K562 (cell line): Measurements from ENCODE around the gene EPHA1. TPM values are rescaled to one million over a fixed set of nuclear protein-coding genes. Genes with fewer than 3 reads are reported as not detected.

Experiments used
- ATAC-seq: fragments of 200-7000 bp; cut with Tn5 transposase; 3 replicates; pipeline ENCODE4 v1.9.1; 2020; ENCODE audit warnings: moderate library complexity
- BruUV-seq: library from RNA; stranded (reverse); fragments of 400-500 nt; replicated peaks from 2 replicates; lab custom pipeline; 2021; lab: Mats Ljungman, UMichigan
- CTCF ChIA-PET: fragments of 300-600 bp; formaldehyde crosslinking; extraction: SDS; loops from one replicate; lab custom pipeline; 2021; ENCODE audit warnings: low intra/inter-chr PET ratio; lab: Yijun Ruan, JAX
- POLR2A ChIA-PET: fragments of 300-600, 350-650 bp; sonication (Branson Sonifier 250); formaldehyde crosslinking; extraction: SDS; loops from one replicate; lab custom pipeline; 2021; ENCODE audit warnings: antibody characterized with exemption, inconsistent platforms; lab: Yijun Ruan, JAX
- DNase-seq, 4 experiments: peaks; one replicate each; pipeline versions ENCODE4 v3.0.0 to v3.0.0-alpha.2; 2011 to 2018; ENCODE audit warnings: low spot score in 3 of 4, mixed read lengths in 3 of 4; ENCODE audit errors: extremely low read depth in 1 of 4
- FAIRE-seq: peaks from 2 replicates; lab custom pipeline; 2011; peaks lifted over from hg19 to GRCh38; lab: Jason Lieb, UNC
- H2AFZ ChIP-seq: 2 replicates; pipeline ENCODE4 v1.6.0; 2011; ENCODE audit warnings: low read depth, low read length, control low read depth, inconsistent platforms
- H3K27ac ChIP-seq: fragments of 200-600 bp; 3 replicates; pipeline ENCODE4 v1.8.0; 2011; ENCODE audit warnings: low read depth, mild to moderate bottlenecking, control low read depth, inconsistent platforms, low read length, moderate library complexity, mixed read lengths; ENCODE audit errors: extremely low read depth
- H3K27me3 ChIP-seq, 2 experiments: fragments of 300-600 bp in 1 of 2; 2 replicates in 1 of 2; 3 replicates in 1 of 2; pipeline versions ENCODE4 v1.6.0 to v1.8.0; 2011; ENCODE audit warnings: inconsistent platforms in 2 of 2, low read length in 2 of 2, mild to moderate bottlenecking in 1 of 2, mixed read lengths in 1 of 2, moderate library complexity in 1 of 2; ENCODE audit not compliant: control insufficient read depth in 2 of 2, insufficient read depth in 2 of 2
- H3K36me3 ChIP-seq: fragments of 300-600 bp; 3 replicates; pipeline ENCODE4 v1.8.0; 2011; ENCODE audit warnings: mild to moderate bottlenecking, low read length, inconsistent platforms; ENCODE audit not compliant: control insufficient read depth, insufficient read depth
- H3K4me1 ChIP-seq, 2 experiments: fragments of 200-600 bp in 1 of 2; replicated peaks in 1 of 2; 2 replicates in 1 of 2; 3 replicates in 1 of 2; pipeline versions ENCODE4 v1.5.1 to v1.8.0; 2011; ENCODE audit warnings: inconsistent platforms in 2 of 2, low read length in 2 of 2, mild to moderate bottlenecking in 1 of 2, mixed read lengths in 1 of 2, moderate library complexity in 1 of 2; ENCODE audit not compliant: control insufficient read depth in 2 of 2, insufficient read depth in 2 of 2
- H3K4me2 ChIP-seq: 2 replicates; pipeline ENCODE4 v1.6.1; 2011; ENCODE audit warnings: low read length, control low read depth, inconsistent platforms, mixed read lengths; ENCODE audit not compliant: insufficient read depth
- H3K4me3 ChIP-seq: fragments of 200-600 bp; sonication (generic), shearing (Covaris generic); 2 replicates; pipeline ENCODE4 v1.5.1; 2016; ENCODE audit warnings: control low read depth, inconsistent platforms
- H3K79me2 ChIP-seq: fragments of 200-600 bp; 3 replicates; pipeline ENCODE4 v1.8.0; 2011; ENCODE audit warnings: low read length, inconsistent platforms; ENCODE audit not compliant: control insufficient read depth, insufficient read depth
- H3K9ac ChIP-seq, 2 experiments: 2 replicates each; pipeline versions ENCODE4 v1.6.0 to v1.6.1; 2011; ENCODE audit warnings: low read depth in 2 of 2, low read length in 2 of 2, control low read depth in 1 of 2, inconsistent platforms in 1 of 2, mild to moderate bottlenecking in 1 of 2, mixed read lengths in 1 of 2; ENCODE audit not compliant: insufficient read depth in 1 of 2
- H3K9me1 ChIP-seq: one replicate; pipeline ENCODE4 v1.6.0; 2011; ENCODE audit warnings: inconsistent platforms, mild to moderate bottlenecking, low read length, moderate library complexity; ENCODE audit not compliant: control insufficient read depth, insufficient read depth
- H3K9me3 ChIP-seq: replicated peaks from 2 replicates; pipeline ENCODE4 v1.5.1; 2011; ENCODE audit warnings: low read depth, low read length, inconsistent platforms; ENCODE audit not compliant: control insufficient read depth, insufficient read depth
- H4K20me1 ChIP-seq: replicated peaks from 2 replicates; pipeline ENCODE4 v1.6.1; 2011; ENCODE audit warnings: low read length, inconsistent platforms, mixed read lengths; ENCODE audit not compliant: control insufficient read depth, insufficient read depth
- ARID3B ChIP-seq: fragments of 250-450 bp; sonication (Bioruptor Pico); IDR thresholded peaks from 2 replicates; pipeline ENCODE4 v1.4.0; 2020; ENCODE audit warnings: borderline replicate concordance
- FIP1L1 ChIP-seq: fragments of 200-400 bp; formaldehyde crosslinking; IDR thresholded peaks from 2 replicates; pipeline ENCODE4 v1.6.1; 2018; ENCODE audit warnings: mild to moderate bottlenecking, low read depth, low read length; ENCODE audit not compliant: poor library complexity, severe bottlenecking
- GTF2E2 ChIP-seq: fragments of 200-800 bp; sonication (Bioruptor generic); IDR thresholded peaks from 2 replicates; pipeline ENCODE4 v1.6.1; 2016; ENCODE audit warnings: missing genetic modification characterization, missing compliant biosample characterization
- KAT7 ChIP-seq: sonication (generic); formaldehyde crosslinking; IDR thresholded peaks from 2 replicates; pipeline ENCODE4 v1.8.0; 2022; ENCODE audit warnings: missing genetic modification reagents, mild to moderate bottlenecking, borderline replicate concordance
- NFRKB ChIP-seq: fragments of 450-650 bp; IDR thresholded peaks from 2 replicates; pipeline ENCODE4 v1.6.1; 2016; ENCODE audit warnings: low read depth
- PCBP2 ChIP-seq: fragments of 200-400 bp; formaldehyde crosslinking; IDR thresholded peaks from 2 replicates; pipeline ENCODE4 v1.6.1; 2018; ENCODE audit warnings: low read length, low read depth, mild to moderate bottlenecking, moderate library complexity; ENCODE audit not compliant: poor library complexity, severe bottlenecking
- SRSF7 ChIP-seq: fragments of 200-400 bp; formaldehyde crosslinking; optimal IDR thresholded peaks from 2 replicates; pipeline ENCODE3; 2017; ENCODE audit warnings: mild to moderate bottlenecking, low read depth, low read length
- TBP ChIP-seq: optimal IDR thresholded peaks from 2 replicates; pipeline ENCODE3; 2011; ENCODE audit warnings: low read depth, low read length, improper control_type of control experiment
- TEAD1 ChIP-seq, 2 experiments: fragments of 450-650 bp in 1 of 2; sonication (generic) in 1 of 2; formaldehyde crosslinking; IDR thresholded peaks; 2 replicates each; pipeline versions ENCODE4 v1.4.0 to v1.8.0; 2020 to 2022; ENCODE audit warnings: mild to moderate bottlenecking in 2 of 2, missing genetic modification reagents in 1 of 2
- ZNF133 ChIP-seq: fragments of 250-450 bp; sonication (Bioruptor Pico); IDR thresholded peaks from 2 replicates; pipeline ENCODE4 v1.4.0; 2020; ENCODE audit warnings: mild to moderate bottlenecking
- WGBS: fragments of 100-300 bp; shearing (Covaris generic); methylation state at CpG from one replicate; pipeline ENCODE4 v1.1.6; 2016; ENCODE audit warnings: low coverage, mixed read lengths; ENCODE audit not compliant: insufficient coverage; ENCODE audit errors: missing lambda C conversion rate; 5-methylcytosine and 5-hydroxymethylcytosine counted together
- in situ Hi-C: fragments of 300-500 bp; cut with MboI; formaldehyde crosslinking; loops from 4 replicates; pipeline ENCODE4 v1.15.0; 2018; ENCODE audit warnings: inconsistent platforms, mixed read lengths
- intact Hi-C: fragments of 100-400 bp; cut with micrococcal nuclease; formaldehyde crosslinking; loops from 2 replicates; pipeline ENCODE4 v1.14.2; 2022
- polyA plus RNA-seq, 8 experiments: library from polyadenylated mRNA; depleted of rRNA in 4 of 8; stranded (reverse) in 5 of 8; unstranded in 3 of 8; fragments of >200 nt; fragmentation: Nextera tagmentation in 2 of 8; fragmentation: Illumina TruSeq in 1 of 8; extraction: Ambion mirVana in 2 of 8; extraction: Trizol in 1 of 8; gene quantifications; 2 replicates each; pipeline versions ENCODE4 v1.2.1 to v1.2.3, GENCODE V29; 2011 to 2014; ENCODE audit warnings: inconsistent platforms in 1 of 8, missing spikeins in 1 of 8
- total RNA-seq, 7 experiments: library from RNA; depleted of rRNA in 6 of 7; stranded (reverse); fragments of >200 nt in 6 of 7; fragmentation: Illumina TruSeq in 2 of 7; extraction: Trizol in 2 of 7; gene quantifications; 2 replicates each; pipeline versions ENCODE4 v1.2.1 to v1.2.3, GENCODE V29; 2011 to 2021; ENCODE audit warnings: low replicate concordance in 1 of 7
- TF ChIP-seq, protein P1 (sequence below), 2 experiments: fragments of 250-450 bp in 1 of 2; fragments of 450-650 bp in 1 of 2; sonication (Bioruptor Pico) in 1 of 2; IDR thresholded peaks; 2 replicates each; pipeline versions ENCODE4 v1.6.1 to v1.8.0; 2016 to 2021; ENCODE audit warnings: mild to moderate bottlenecking in 2 of 2, moderate library complexity in 2 of 2, missing compliant biosample characterization in 1 of 2, missing genetic modification characterization in 1 of 2

The EPHA1 gene
- total and polyA plus RNA-seq, 9 of the 15 experiments (the other 6 are each of a cell fraction or from before 2014, with no cell fraction given): 0.22 to 0.57 (median 0.32) TPM; not detected in 6

DNA sequence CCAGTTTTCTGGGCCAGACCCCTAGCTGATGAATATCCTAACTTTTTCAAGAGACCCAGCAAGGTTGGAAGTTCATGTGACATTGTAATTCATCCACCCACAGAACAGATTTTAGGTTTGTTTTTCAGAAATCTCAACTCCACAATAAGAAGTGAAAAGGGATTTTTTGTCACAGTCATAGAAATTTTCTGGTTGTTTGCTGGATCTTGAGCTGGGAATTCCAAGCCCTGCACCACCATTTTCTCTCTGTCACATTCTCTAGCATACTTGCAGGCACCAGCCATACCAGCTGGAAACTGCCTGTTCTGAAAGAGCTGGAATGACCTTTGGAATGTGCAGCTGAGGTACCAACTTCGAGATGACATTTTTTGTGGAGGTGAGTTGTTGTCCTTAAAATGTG, 43.1 kb upstream of the EPHA1 start:
- Histone ChIP-seq H3K9ac (no peak overlapping the region), H3K79me2 (no peaks in the 10 kb centered on the region), H3K27ac (no peak overlapping the region), H3K36me3 (no peaks in the 10 kb centered on the region), H2AFZ (no peak overlapping the region), H3K9me1 (no peaks in the 10 kb centered on the region), H3K27me3 (peaks cover 6 to 13% of the 10 kb centered on the region in 2 experiments; a peak in 4 of 5 replicates), H3K4me2 (no peak overlapping the region), H3K4me1 (no peaks in the 10 kb centered on the region), H3K9me3 (no peaks in the 10 kb centered on the region), H4K20me1 (no peaks in the 10 kb centered on the region), H3K4me3 (no peak overlapping the region)
- no peak for DNase-seq
- FAIRE-seq: no peak
- ATAC-seq: no peak
- in situ Hi-C loops (no loop called here), intact Hi-C loops (no loop called here)
- POLR2A ChIA-PET: interaction anchor here (0.9 kb wide), 1 partner anchor 108 kb away, joined by 3 read pairs; no protein-coding TSS in a partner anchor
- 0% methylated on average over 1 of the region's 1 CpG for whole genome bisulfite sequencing
- no TSS peak for BruUV-seq
- CTCF ChIA-PET: no interaction called here
- no peak for TF ChIP-seq NFRKB
- TF ChIP-seq PCBP2: no peak
- TF ChIP-seq ZNF133 (CRISPR knock-in tag): no peak
- TF ChIP-seq KAT7 (CRISPR knock-in tag): no peak
- TF ChIP-seq SRSF7: no peak
- no peak for TF ChIP-seq FIP1L1
- TF ChIP-seq GTF2E2: no peak
- no peak for TF ChIP-seq TBP
- no peak for TF ChIP-seq TEAD1 (CRISPR knock-in tag; IDR thresholded peaks at IDR 0.05)
- TF ChIP-seq, protein P1, sequence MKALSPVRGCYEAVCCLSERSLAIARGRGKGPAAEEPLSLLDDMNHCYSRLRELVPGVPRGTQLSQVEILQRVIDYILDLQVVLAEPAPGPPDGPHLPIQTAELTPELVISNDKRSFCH (CRISPR knock-in tag; IDR thresholded peaks at IDR 0.05): no peak
- TF ChIP-seq, protein P1 (tag; IDR thresholded peaks at IDR 0.05): no peak
- no peak for TF ChIP-seq ARID3B (CRISPR knock-in tag)
